HEK293T (cell line): ENCODE data around the gene STAB2.

Experiments
- ARNT ChIP-seq: fragments of 450-650 bp; IDR thresholded peaks from 2 replicates; pipeline ENCODE4 v1.6.1; 2017; ENCODE audit warnings: mild to moderate bottlenecking
- BHLHE40 ChIP-seq: fragments of 450-650 bp; IDR thresholded peaks from 2 replicates; pipeline ENCODE4 v1.6.1; 2016; ENCODE audit warnings: mild to moderate bottlenecking, moderate library complexity, borderline replicate concordance
- CTBP1 ChIP-seq: fragments of 450-650 bp; IDR thresholded peaks from 2 replicates; pipeline ENCODE4 v1.6.1; 2016; ENCODE audit warnings: borderline replicate concordance
- ELF4 ChIP-seq: fragments of 450-650 bp; IDR thresholded peaks from 2 replicates; pipeline ENCODE4 v1.6.1; 2017; ENCODE audit warnings: antibody characterized with exemption
- FOXA1 ChIP-seq: fragments of 450-650 bp; IDR thresholded peaks from 2 replicates; pipeline ENCODE4 v1.6.1; 2016; ENCODE audit warnings: mild to moderate bottlenecking
- FOXK2 ChIP-seq: fragments of 450-650 bp; IDR thresholded peaks from 2 replicates; pipeline ENCODE4 v1.6.1; 2016; ENCODE audit warnings: mild to moderate bottlenecking
- FOXM1 ChIP-seq: fragments of 450-650 bp; IDR thresholded peaks from 2 replicates; pipeline ENCODE4 v1.6.1; 2017; ENCODE audit warnings: mild to moderate bottlenecking, borderline replicate concordance
- HDGF ChIP-seq: fragments of 450-650 bp; IDR thresholded peaks from 2 replicates; pipeline ENCODE4 v1.6.1; 2017; ENCODE audit warnings: antibody characterized with exemption, borderline replicate concordance
- SP1 ChIP-seq: fragments of 450-650 bp; IDR thresholded peaks from 2 replicates; pipeline ENCODE4 v1.6.1; 2017
- SUZ12 ChIP-seq: fragments of 450-650 bp; IDR thresholded peaks from 2 replicates; pipeline ENCODE4 v1.6.1; 2016; ENCODE audit warnings: mild to moderate bottlenecking
- TARDBP ChIP-seq: fragments of 450-650 bp; IDR thresholded peaks from 2 replicates; pipeline ENCODE4 v1.6.1; 2016
- ZNF384 ChIP-seq: fragments of 450-650 bp; IDR thresholded peaks from 2 replicates; pipeline ENCODE4 v1.6.1; 2016
- TF ChIP-seq, protein P1 (sequence below): fragments of 450-650 bp; IDR thresholded peaks from 2 replicates; pipeline ENCODE4 v1.6.1; 2016

GRCh38 chr12:103558879-103559278, 28.2 kb upstream of the STAB2 start:
- TF ChIP-seq CTBP1 (no peak), ELF4 (no peak), FOXA1 (no peak), SP1 (no peak), FOXM1 (no peak), SUZ12 (no peak), ZNF384 (no peak), FOXK2 (no peak), BHLHE40 (no peak), ARNT (no peak), TARDBP (no peak), HDGF (no peak)
- TF ChIP-seq, protein P1, sequence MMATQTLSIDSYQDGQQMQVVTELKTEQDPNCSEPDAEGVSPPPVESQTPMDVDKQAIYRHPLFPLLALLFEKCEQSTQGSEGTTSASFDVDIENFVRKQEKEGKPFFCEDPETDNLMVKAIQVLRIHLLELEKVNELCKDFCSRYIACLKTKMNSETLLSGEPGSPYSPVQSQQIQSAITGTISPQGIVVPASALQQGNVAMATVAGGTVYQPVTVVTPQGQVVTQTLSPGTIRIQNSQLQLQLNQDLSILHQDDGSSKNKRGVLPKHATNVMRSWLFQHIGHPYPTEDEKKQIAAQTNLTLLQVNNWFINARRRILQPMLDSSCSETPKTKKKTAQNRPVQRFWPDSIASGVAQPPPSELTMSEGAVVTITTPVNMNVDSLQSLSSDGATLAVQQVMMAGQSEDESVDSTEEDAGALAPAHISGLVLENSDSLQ = no peak
